Middle frontal gyrus (tissue), 1 donor: ENCODE measurements around the gene PCDH9.
"Not testable (repeated sequence)": the region's sequence is repeated elsewhere in the genome, so short reads cannot be mapped to it uniquely, and the experiment has no call there.

Source experiments
- DNase-seq: peaks from one replicate; pipeline ENCODE4 v3.0.0-alpha.2; 2015; ENCODE audit warnings: low spot score; ENCODE audit errors: extremely low spot score

PCDH9 gene

GRCh38 chr13:66775196-66775595 is 454.9 kb downstream of the PCDH9 start:
- no peak for DNase-seq

- no peak for DNase-seq
Measured at GRCh38 chr13:66774046-66774445, 456.1 kb downstream of the PCDH9 start.

GRCh38 chr13:66765559-66765958 is 464.6 kb downstream of the PCDH9 start:
- DNase-seq: no peak

GRCh38 chr13:66760678-66761077 is 469.5 kb downstream of the PCDH9 start:
- DNase-seq: not testable (repeated sequence)

- DNase-seq: no peak
Measured at GRCh38 chr13:66759919-66760318, 470.2 kb downstream of the PCDH9 start.

GRCh38 chr13:66751691-66752090 is 478.4 kb downstream of the PCDH9 start:
- DNase-seq: no peak

- no peak for DNase-seq
Measured at GRCh38 chr13:66748712-66749111, 481.4 kb downstream of the PCDH9 start.

GRCh38 chr13:66745307-66745706 is 484.8 kb downstream of the PCDH9 start:
- no peak for DNase-seq

- no peak for DNase-seq
Measured at GRCh38 chr13:66723576-66723975, 506.6 kb downstream of the PCDH9 start.

- no peak for DNase-seq
Measured at GRCh38 chr13:66716538-66716937, 513.6 kb downstream of the PCDH9 start.

- DNase-seq: no peak
Measured at GRCh38 chr13:66714795-66715194, 515.3 kb downstream of the PCDH9 start.

GRCh38 chr13:66704110-66704509 is 526.0 kb downstream of the PCDH9 start:
- DNase-seq: no peak

GRCh38 chr13:66703597-66703996 is 526.5 kb downstream of the PCDH9 start:
- DNase-seq: no peak

GRCh38 chr13:66700117-66700601 is 530.0 kb downstream of the PCDH9 start:
- no peak for DNase-seq

GRCh38 chr13:66693656-66694055 is 536.5 kb downstream of the PCDH9 start:
- DNase-seq: no peak

- no peak for DNase-seq
Measured at GRCh38 chr13:66691149-66691548, 539.0 kb downstream of the PCDH9 start.

GRCh38 chr13:66689628-66690027 is 540.5 kb downstream of the PCDH9 start:
- DNase-seq: no peak

- no peak for DNase-seq
Measured at GRCh38 chr13:66689037-66689619, 541.0 kb downstream of the PCDH9 start.

- DNase-seq: no peak
Measured at GRCh38 chr13:66681403-66681802, 548.7 kb downstream of the PCDH9 start.

- DNase-seq: no peak
Measured at GRCh38 chr13:66680031-66680430, 550.1 kb downstream of the PCDH9 start.

- no peak for DNase-seq
Measured at GRCh38 chr13:66675620-66676019, 554.5 kb downstream of the PCDH9 start.

- no peak for DNase-seq
Measured at GRCh38 chr13:66673401-66673800, 556.7 kb downstream of the PCDH9 start.

GRCh38 chr13:66665991-66666390 is 564.1 kb downstream of the PCDH9 start:
- no peak for DNase-seq

- DNase-seq: no peak
Measured at GRCh38 chr13:66663711-66664110, 566.4 kb downstream of the PCDH9 start.
